IMR-90 (cell line): ENCODE measurements around the gene AGFG1. TPM values are rescaled to one million over a fixed set of nuclear protein-coding genes. Genes with fewer than 3 reads are reported as not detected.

Source experiments
- ATAC-seq: fragments of 200-7000 bp; cut with Tn5 transposase; 2 replicates; pipeline ENCODE4 v1.9.1; 2020; ENCODE audit warnings: low read depth, mild to moderate bottlenecking, moderate library complexity
- BruUV-seq: library from RNA; stranded (reverse); fragments of 400-500 nt; replicated peaks from 2 replicates; lab custom pipeline; 2021; lab: Mats Ljungman, UMichigan
- CTCF ChIA-PET: fragments of 300-600 bp; formaldehyde crosslinking; extraction: SDS; loops from one replicate; lab custom pipeline; 2021; ENCODE audit warnings: antibody characterized with exemption; lab: Yijun Ruan, JAX
- POLR2A ChIA-PET: fragments of 300-600 bp; sonication (Branson Sonifier 250); formaldehyde crosslinking; loops from one replicate; lab custom pipeline; 2022; ENCODE audit warnings: antibody characterized with exemption; ENCODE audit not compliant: unreplicated experiment; lab: Charles Lee
- DNase-seq: peaks from one replicate; pipeline ENCODE4 v3.0.0; 2013
- H2AFZ ChIP-seq: replicated peaks from 2 replicates; pipeline ENCODE3; 2013; ENCODE audit warnings: low read length, mild to moderate bottlenecking; ENCODE audit not compliant: poor library complexity
- H2AK5ac ChIP-seq: 2 replicates; pipeline ENCODE4 v1.6.1; 2013; ENCODE audit warnings: low read depth, low read length, inconsistent platforms
- H2AK9ac ChIP-seq: replicated peaks from 2 replicates; pipeline ENCODE3; 2013; ENCODE audit warnings: mild to moderate bottlenecking, low read depth, low read length, moderate library complexity; ENCODE audit not compliant: poor library complexity
- H2BK120ac ChIP-seq: 2 replicates; pipeline ENCODE4 v1.6.1; 2013; ENCODE audit warnings: low read depth, low read length, inconsistent platforms
- H2BK15ac ChIP-seq: 3 replicates; pipeline ENCODE4 v1.6.1; 2013; ENCODE audit warnings: low read depth, low read length, inconsistent platforms
- H2BK20ac ChIP-seq: 2 replicates; pipeline ENCODE4 v1.6.1; 2013; ENCODE audit warnings: low read depth, mild to moderate bottlenecking, inconsistent platforms, low read length, moderate library complexity
- H2BK5ac ChIP-seq: 2 replicates; pipeline ENCODE4 v1.6.1; 2013; ENCODE audit warnings: mild to moderate bottlenecking, low read depth, low read length, inconsistent platforms; ENCODE audit not compliant: poor library complexity, severe bottlenecking
- H3K14ac ChIP-seq: replicated peaks from 2 replicates; pipeline ENCODE4 v1.6.1; 2013; ENCODE audit warnings: low read depth, low read length, inconsistent platforms
- H3K18ac ChIP-seq: 2 replicates; pipeline ENCODE4 v1.6.1; 2013; ENCODE audit warnings: low read depth, low read length, control low read depth
- H3K23ac ChIP-seq: 2 replicates; pipeline ENCODE4 v1.6.1; 2013; ENCODE audit warnings: low read depth, low read length, inconsistent platforms
- H3K27ac ChIP-seq: 2 replicates; pipeline ENCODE4 v1.5.1; 2013; ENCODE audit warnings: mild to moderate bottlenecking, control low read depth, low read length; ENCODE audit not compliant: insufficient read depth
- H3K27me3 ChIP-seq: 2 replicates; pipeline ENCODE4 v1.6.1; 2013; ENCODE audit warnings: low read length; ENCODE audit not compliant: control insufficient read depth, insufficient read depth
- H3K36me3 ChIP-seq: 2 replicates; pipeline ENCODE4 v1.6.1; 2013; ENCODE audit warnings: low read length, mixed read lengths; ENCODE audit not compliant: control insufficient read depth, insufficient read depth
- H3K4ac ChIP-seq: 2 replicates; pipeline ENCODE4 v1.6.1; 2013; ENCODE audit warnings: low read depth, low read length, inconsistent platforms
- H3K4me1 ChIP-seq: 2 replicates; pipeline ENCODE4 v1.6.1; 2013; ENCODE audit warnings: low read length, mixed read lengths; ENCODE audit not compliant: control insufficient read depth, insufficient read depth
- H3K4me2 ChIP-seq: 2 replicates; pipeline ENCODE4 v1.6.1; 2013; ENCODE audit warnings: low read depth, mild to moderate bottlenecking, control low read depth, low read length, moderate library complexity
- H3K4me3 ChIP-seq: 2 replicates; pipeline ENCODE4 v1.5.1; 2013; ENCODE audit warnings: low read depth, mild to moderate bottlenecking, control low read depth, low read length, moderate library complexity; ENCODE audit not compliant: insufficient read depth
- H3K56ac ChIP-seq: 2 replicates; pipeline ENCODE4 v1.6.1; 2013; ENCODE audit warnings: low read length, inconsistent platforms; ENCODE audit not compliant: insufficient read depth; ENCODE audit errors: extremely low read depth
- H3K79me1 ChIP-seq, 2 experiments: 2 replicates each; pipeline ENCODE4 v1.6.1; 2013; ENCODE audit warnings: low read length in 2 of 2, inconsistent platforms in 1 of 2, low read depth in 1 of 2
- H3K9ac ChIP-seq: 2 replicates; pipeline ENCODE4 v1.6.1; 2013; ENCODE audit warnings: low read depth, low read length, control low read depth
- H3K9me1 ChIP-seq: 2 replicates; pipeline ENCODE4 v1.6.1; 2013; ENCODE audit warnings: low read length, inconsistent platforms; ENCODE audit not compliant: insufficient read depth
- H3K9me3 ChIP-seq: 2 replicates; pipeline ENCODE4 v1.6.1; 2013; ENCODE audit warnings: low read length; ENCODE audit not compliant: control insufficient read depth, insufficient read depth
- H4K20me1 ChIP-seq: 2 replicates; pipeline ENCODE4 v1.6.1; 2013; ENCODE audit warnings: low read length, inconsistent platforms; ENCODE audit not compliant: insufficient read depth
- H4K5ac ChIP-seq: 2 replicates; pipeline ENCODE4 v1.6.1; 2013; ENCODE audit warnings: mild to moderate bottlenecking, low read depth, low read length, control low read depth
- H4K8ac ChIP-seq, 2 experiments: 2 replicates each; pipeline ENCODE4 v1.6.1; 2013; ENCODE audit warnings: low read depth in 2 of 2, low read length in 2 of 2, control low read depth in 1 of 2, inconsistent platforms in 1 of 2
- H4K91ac ChIP-seq: 2 replicates; pipeline ENCODE4 v1.6.1; 2013; ENCODE audit warnings: low read depth, low read length, inconsistent platforms; ENCODE audit not compliant: insufficient read depth
- BHLHE40 ChIP-seq: fragments of 150-350 bp; IDR thresholded peaks from 2 replicates; pipeline ENCODE4 v1.6.1; 2016; ENCODE audit warnings: mild to moderate bottlenecking, low read depth, low read length
- CEBPB ChIP-seq: IDR thresholded peaks from 2 replicates; pipeline ENCODE4 v1.6.1; 2012; ENCODE audit warnings: low read depth, low read length, improper control_type of control experiment
- CHD1 ChIP-seq: IDR thresholded peaks from 2 replicates; pipeline ENCODE4 v1.6.1; 2012; ENCODE audit warnings: low read depth, low read length, improper control_type of control experiment
- CTCF ChIP-seq: conservative IDR thresholded peaks from 2 replicates; pipeline ENCODE4 v1.5.1; 2012; ENCODE audit warnings: mild to moderate bottlenecking, low read depth, low read length, improper control_type of control experiment
- ELK1 ChIP-seq: fragments of 150-350 bp; IDR thresholded peaks from 2 replicates; pipeline ENCODE4 v1.6.1; 2016; ENCODE audit warnings: low read depth, mild to moderate bottlenecking, low read length, moderate library complexity, borderline replicate concordance
- FOS ChIP-seq: fragments of 150-350 bp; IDR thresholded peaks from 2 replicates; pipeline ENCODE4 v1.6.1; 2016; ENCODE audit warnings: low read depth, low read length
- MAFK ChIP-seq: IDR thresholded peaks from 2 replicates; pipeline ENCODE4 v1.6.1; 2012; ENCODE audit warnings: low read depth, low read length, improper control_type of control experiment
- MAZ ChIP-seq: IDR thresholded peaks from 2 replicates; pipeline ENCODE4 v1.6.1; 2012; ENCODE audit warnings: low read depth, mild to moderate bottlenecking, low read length, improper control_type of control experiment, moderate library complexity, borderline replicate concordance
- MXI1 ChIP-seq: IDR thresholded peaks from 2 replicates; pipeline ENCODE4 v1.6.1; 2012; ENCODE audit warnings: low read depth, mild to moderate bottlenecking, low read length, moderate library complexity, borderline replicate concordance
- NFE2L2 ChIP-seq: fragments of 150-350 bp; IDR thresholded peaks from 2 replicates; pipeline ENCODE4 v1.6.1; 2016; ENCODE audit warnings: low read depth, mild to moderate bottlenecking, low read length
- POLR2A ChIP-seq: IDR thresholded peaks from 2 replicates; pipeline ENCODE4 v1.6.1; 2012; ENCODE audit warnings: mild to moderate bottlenecking, low read depth, low read length
- RAD21 ChIP-seq: IDR thresholded peaks from 2 replicates; pipeline ENCODE4 v1.6.1; 2012; ENCODE audit warnings: low read length, improper control_type of control experiment
- RCOR1 ChIP-seq: IDR thresholded peaks from 2 replicates; pipeline ENCODE4 v1.6.1; 2012; ENCODE audit warnings: mild to moderate bottlenecking, low read length, improper control_type of control experiment; ENCODE audit not compliant: insufficient replicate concordance
- RFX5 ChIP-seq: IDR thresholded peaks from 2 replicates; pipeline ENCODE4 v1.8.0; 2012; ENCODE audit warnings: low read depth, mild to moderate bottlenecking, low read length, moderate library complexity
- SMC3 ChIP-seq: fragments of 150-350 bp; IDR thresholded peaks from 2 replicates; pipeline ENCODE4 v1.6.1; 2016; ENCODE audit warnings: low read depth, mild to moderate bottlenecking, antibody characterized with exemption, low read length, moderate library complexity
- USF2 ChIP-seq: fragments of 150-350 bp; IDR thresholded peaks from 2 replicates; pipeline ENCODE4 v1.6.1; 2017; ENCODE audit warnings: mild to moderate bottlenecking, antibody characterized with exemption, low read length, low read depth
- WGBS, 2 experiments: methylation state at CpG; one replicate each; pipeline versions ENCODE4 v1.1.5 to v1.1.7; 2013; ENCODE audit warnings: missing lambda C conversion rate in 2 of 2; ENCODE audit not compliant: insufficient read length in 1 of 2; ENCODE audit errors: extremely low coverage in 2 of 2; 5-methylcytosine and 5-hydroxymethylcytosine counted together
- dilution Hi-C: fragments of 300-500 bp; cut with HindIII; formaldehyde crosslinking; loops from one replicate; pipeline ENCODE4 v1.14.3; 2018; ENCODE audit warnings: low sequenced_read_pairs; ENCODE audit not compliant: unreplicated experiment
- in situ Hi-C: fragments of 300-500 bp; cut with MboI; formaldehyde crosslinking; loops from 3 replicates; pipeline ENCODE4 v1.14.3; 2019; ENCODE audit warnings: low sequenced_read_pairs, inconsistent platforms, mixed read lengths
- intact Hi-C: fragments of 100-400 bp; cut with micrococcal nuclease; formaldehyde crosslinking; loops from 2 replicates; pipeline ENCODE4 v1.10.0; 2022
- polyA plus RNA-seq, 3 experiments: library from polyadenylated mRNA; depleted of rRNA; stranded (reverse); fragments of >200 nt; gene quantifications; 2 replicates each; pipeline ENCODE4 v1.2.3, GENCODE V29; 2012; ENCODE audit warnings: low replicate concordance in 1 of 3
- total RNA-seq: library from RNA; depleted of rRNA; stranded (reverse); fragments of >200 nt; gene quantifications from 2 replicates; pipeline ENCODE4 v1.2.3, GENCODE V29; 2012

AGFG1 gene
- total and polyA plus RNA-seq, 2 of the 4 experiments (the other 2 are of a cell fraction), result 58.4 to 126 TPM

GRCh38 chr2:227488045-227488444 lies 16.1 kb downstream of the AGFG1 start:
- H2BK20ac ChIP-seq, result no peak overlapping the region
- H3K4me3 ChIP-seq, result no peak overlapping the region
- no peak overlapping the region for H2BK120ac ChIP-seq
- H3K9ac ChIP-seq, result no peak overlapping the region
- H3K9me3 ChIP-seq, result no peaks in the 10 kb centered on the region
- intact Hi-C loops, result no loop called here
- no peak overlapping the region for H2BK5ac ChIP-seq
- no peak overlapping the region for H3K23ac ChIP-seq
- H2AK9ac ChIP-seq, result no peak overlapping the region
- peaks cover 63% of the 10 kb centered on the region for H4K20me1 ChIP-seq
- no peak overlapping the region for H3K56ac ChIP-seq
- no peaks in the 10 kb centered on the region for H3K9me1 ChIP-seq
- TF ChIP-seq MAZ, result no peak
- no peak for TF ChIP-seq BHLHE40
- TF ChIP-seq USF2, result no peak
- TF ChIP-seq NFE2L2, result no peak
- TF ChIP-seq ELK1, result no peak
- no peak for TF ChIP-seq FOS
- no peak for TF ChIP-seq RCOR1
- no peak for TF ChIP-seq SMC3
- TF ChIP-seq RFX5, result no peak
- no peak for TF ChIP-seq CEBPB
- TF ChIP-seq MAFK, result no peak
- no peak for TF ChIP-seq MXI1
- no peak for TF ChIP-seq CHD1
- TF ChIP-seq RAD21, result no peak
- no peak for TF ChIP-seq POLR2A
- no peak for TF ChIP-seq CTCF
- no peak overlapping the region for H3K4me2 ChIP-seq
- no peak overlapping the region for H2AFZ ChIP-seq
- no peaks in the 10 kb centered on the region for H3K27me3 ChIP-seq
- H4K91ac ChIP-seq, result no peak overlapping the region
- no CpG with 5 or more reads among the region's 3 CpGs for WGBS, 2 experiments
- no peak for ATAC-seq
- DNase-seq, result no peak
- no peaks in the 10 kb centered on the region for H3K36me3 ChIP-seq
- no peak overlapping the region for H4K8ac ChIP-seq
- POLR2A ChIA-PET, result no interaction called here
- CTCF ChIA-PET, result interaction anchor here (0.5 kb wide), 1 partner anchor 33 kb away, joined by 3 read pairs; no protein-coding TSS in a partner anchor
- no peaks in the 10 kb centered on the region; the same call in 1 of the 2 replicates for H3K4me1 ChIP-seq
- no peak overlapping the region for H2AK5ac ChIP-seq
- peaks cover 0 to 22% of the 10 kb centered on the region in 2 experiments; a peak in 3 of 4 replicates for H3K79me1 ChIP-seq
- no peak overlapping the region for H3K18ac ChIP-seq
- BruUV-seq, result no TSS peak
- H3K14ac ChIP-seq, result no peak overlapping the region
- no peak overlapping the region for H2BK15ac ChIP-seq
- in situ Hi-C loops, result no loop called here
- H3K27ac ChIP-seq, result no peak overlapping the region
- no peak overlapping the region for H3K4ac ChIP-seq
- dilution Hi-C loops, result no loop called here
- no peak overlapping the region for H4K5ac ChIP-seq
